NCI-H1092 treated with DMSO at 0.1 percent for 48 hours (cell line): ENCODE results near the gene LPCAT1.

Source experiments
- DNase-seq: peaks from one replicate; lab custom pipeline; 2025; lab: John Stamatoyannopoulos, UW

Gene LPCAT1

GRCh38 chr5:1497242-1497777 lies 26.4 kb downstream of the LPCAT1 start:
- no peak for DNase-seq

- DNase-seq = no peak
These were observed 28.2 kb downstream of the LPCAT1 start for GRCh38 chr5:1495525-1495897.

GRCh38 chr5:1494780-1495524 lies 28.8 kb downstream of the LPCAT1 start:
- no peak for DNase-seq

- DNase-seq = no peak
These were observed 29.8 kb downstream of the LPCAT1 start for GRCh38 chr5:1493941-1494340.

- DNase-seq = no peak
These were observed 30.3 kb downstream of the LPCAT1 start for GRCh38 chr5:1493413-1493812.

- DNase-seq = no peak
These were observed 31.0 kb downstream of the LPCAT1 start for GRCh38 chr5:1492757-1493156.

GRCh38 chr5:1490376-1490775 lies 33.4 kb downstream of the LPCAT1 start:
- no peak for DNase-seq

- no peak for DNase-seq
These were observed 34.0 kb downstream of the LPCAT1 start for GRCh38 chr5:1489754-1490153.

GRCh38 chr5:1488882-1489680 lies 34.7 kb downstream of the LPCAT1 start:
- no peak for DNase-seq

- no peak for DNase-seq
These were observed 36.5 kb downstream of the LPCAT1 start for GRCh38 chr5:1487079-1487764.

GRCh38 chr5:1486271-1486670 lies 37.5 kb downstream of the LPCAT1 start:
- DNase-seq = no peak

- no peak for DNase-seq
These were observed 38.1 kb downstream of the LPCAT1 start for GRCh38 chr5:1485579-1486118.

- no peak for DNase-seq
These were observed 38.8 kb downstream of the LPCAT1 start for GRCh38 chr5:1484730-1485578.

GRCh38 chr5:1483856-1484729 lies 39.7 kb downstream of the LPCAT1 start:
- DNase-seq = no peak

- no peak for DNase-seq
These were observed 40.7 kb downstream of the LPCAT1 start for GRCh38 chr5:1483064-1483463.

- no peak for DNase-seq
These were observed 41.8 kb downstream of the LPCAT1 start for GRCh38 chr5:1481959-1482331.

GRCh38 chr5:1481266-1481958 lies 42.3 kb downstream of the LPCAT1 start:
- DNase-seq = no peak

- no peak for DNase-seq
These were observed 43.0 kb downstream of the LPCAT1 start for GRCh38 chr5:1480806-1481205.

GRCh38 chr5:1480217-1480616 lies 43.5 kb downstream of the LPCAT1 start:
- no peak for DNase-seq
